NCI-H1105 (cell line): ENCODE results near the gene ARMC9.

Experiments used
- DNase-seq: peaks from one replicate; lab custom pipeline; 2025; lab: John Stamatoyannopoulos, UW

ARMC9 gene

DNA sequence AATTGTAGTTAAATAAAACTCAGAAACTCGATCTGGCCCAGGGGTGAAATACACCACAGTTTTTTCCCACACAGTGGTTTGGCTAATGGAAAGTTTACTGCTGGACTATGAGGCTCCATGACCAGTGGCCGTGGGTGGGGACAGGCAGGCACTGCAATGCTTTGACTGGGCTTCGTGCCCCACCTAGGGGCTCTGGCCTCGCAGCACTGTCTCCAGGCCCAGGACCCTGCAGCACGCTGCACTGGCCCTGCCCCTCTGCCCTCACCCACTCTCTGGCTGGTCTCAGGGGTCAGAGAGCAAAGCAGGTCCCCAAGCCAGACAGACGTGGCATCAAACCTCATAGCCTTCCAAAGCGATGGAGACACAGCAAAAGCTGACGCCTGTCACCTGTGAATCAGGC, 183.7 kb downstream of the ARMC9 start:
- no peak for DNase-seq

DNA sequence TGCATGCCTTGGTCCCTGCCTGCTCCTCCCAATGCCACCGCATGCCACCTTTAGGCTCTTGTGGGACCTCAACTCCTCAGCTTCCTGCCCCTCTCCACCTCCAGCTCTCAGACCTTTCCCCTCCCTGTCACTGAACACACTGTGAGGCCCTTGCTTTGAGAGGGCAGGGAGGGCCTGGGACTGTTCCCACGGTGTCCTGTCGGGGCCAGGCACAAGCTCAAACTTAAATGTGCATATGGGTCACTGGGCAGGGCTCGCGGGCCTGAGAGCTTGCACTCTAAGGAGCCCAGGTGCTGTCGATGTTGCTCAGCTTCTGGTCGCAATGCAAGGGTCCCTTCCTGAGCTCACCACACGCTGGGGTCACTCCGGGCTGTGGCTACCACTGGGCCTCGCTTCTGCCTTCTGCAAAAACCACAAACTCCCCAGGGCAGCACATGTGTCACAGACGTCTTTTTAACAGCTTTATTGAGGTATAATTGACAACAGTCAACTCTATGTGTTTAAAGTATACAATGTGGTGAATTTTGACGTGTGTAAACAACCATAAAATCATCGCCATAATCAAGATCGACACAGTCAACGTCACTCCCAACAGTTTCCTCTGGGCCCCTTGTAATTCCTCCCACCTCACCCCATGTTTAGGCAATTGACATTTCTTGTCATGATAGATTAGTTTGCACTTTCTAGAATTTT, 185.1 kb downstream of the ARMC9 start:
- no peak for DNase-seq

DNA sequence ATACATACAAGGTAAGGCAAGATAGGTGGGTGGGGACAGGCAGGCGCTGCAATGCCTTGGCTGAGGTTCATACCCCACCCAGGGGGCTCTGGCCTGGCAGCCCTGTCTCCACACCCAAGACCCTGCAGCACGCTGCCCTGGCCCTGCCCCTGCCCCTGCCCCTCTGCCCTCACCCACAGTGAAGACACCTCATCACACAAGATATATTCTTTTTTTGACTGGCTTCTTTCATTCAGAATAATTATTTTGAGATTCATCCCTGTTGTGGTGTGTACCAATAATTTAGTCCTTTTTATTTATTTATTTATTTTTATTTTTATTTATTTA, 185.6 kb downstream of the ARMC9 start:
- DNase-seq = no peak

DNA sequence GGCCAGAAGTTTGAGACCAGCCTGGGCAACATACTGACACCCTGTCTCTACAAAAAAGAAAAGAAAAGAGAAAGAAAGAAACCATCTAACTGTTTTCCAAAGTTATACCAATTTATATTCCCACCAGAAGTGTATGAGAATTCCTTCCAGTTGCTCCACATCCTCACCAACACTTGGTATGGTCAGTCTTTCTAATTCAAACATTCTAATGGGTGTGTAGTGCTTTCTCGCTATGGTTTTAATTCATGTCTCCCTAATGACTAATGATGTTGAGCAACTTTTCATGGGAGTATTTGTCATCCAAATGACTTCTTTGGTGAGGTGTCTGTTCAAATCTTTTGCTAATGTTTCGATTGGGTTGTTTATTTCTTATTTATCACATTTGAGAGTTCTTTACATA, 186.5 kb downstream of the ARMC9 start:
- no peak for DNase-seq

DNA sequence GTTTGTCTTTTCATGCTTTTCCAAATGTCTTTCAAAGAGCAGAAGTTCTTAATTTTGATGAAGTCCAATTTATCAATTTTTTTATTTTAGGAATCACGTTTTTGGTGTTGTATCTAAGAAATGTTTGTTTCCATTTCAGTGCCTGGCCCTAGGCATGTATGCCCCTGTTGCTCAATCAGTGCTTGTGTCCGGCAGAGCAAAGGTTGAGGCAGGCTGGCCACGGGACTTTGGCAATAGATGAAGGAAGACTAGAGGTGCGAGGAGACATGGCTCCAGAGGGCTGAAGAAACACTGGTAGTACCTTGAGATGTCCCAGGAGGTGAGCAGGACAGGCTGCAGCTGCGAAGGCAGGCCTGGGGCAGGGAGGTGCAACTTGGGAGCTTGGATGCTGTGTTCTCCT, 187.0 kb downstream of the ARMC9 start:
- DNase-seq = no peak

DNA sequence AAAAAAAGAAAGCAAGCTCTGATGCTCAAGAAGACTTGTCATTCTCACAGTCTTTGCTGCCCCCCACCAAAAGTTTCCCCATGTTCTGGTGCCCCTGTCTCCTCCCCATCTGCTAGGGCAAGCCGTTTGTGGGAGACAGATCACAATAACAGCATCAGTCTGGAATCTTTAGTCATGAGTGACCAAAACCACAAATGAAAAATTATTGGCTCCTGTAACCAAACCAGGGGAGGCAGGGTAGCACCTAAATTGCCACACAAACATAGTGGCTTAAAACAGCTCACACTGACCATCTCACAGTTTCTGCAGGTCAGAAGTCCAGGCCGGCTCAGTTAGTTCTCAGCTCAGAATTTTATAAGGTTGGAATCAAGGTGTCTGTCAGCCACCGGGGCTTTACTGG, 188.0 kb downstream of the ARMC9 start:
- DNase-seq = no peak

DNA sequence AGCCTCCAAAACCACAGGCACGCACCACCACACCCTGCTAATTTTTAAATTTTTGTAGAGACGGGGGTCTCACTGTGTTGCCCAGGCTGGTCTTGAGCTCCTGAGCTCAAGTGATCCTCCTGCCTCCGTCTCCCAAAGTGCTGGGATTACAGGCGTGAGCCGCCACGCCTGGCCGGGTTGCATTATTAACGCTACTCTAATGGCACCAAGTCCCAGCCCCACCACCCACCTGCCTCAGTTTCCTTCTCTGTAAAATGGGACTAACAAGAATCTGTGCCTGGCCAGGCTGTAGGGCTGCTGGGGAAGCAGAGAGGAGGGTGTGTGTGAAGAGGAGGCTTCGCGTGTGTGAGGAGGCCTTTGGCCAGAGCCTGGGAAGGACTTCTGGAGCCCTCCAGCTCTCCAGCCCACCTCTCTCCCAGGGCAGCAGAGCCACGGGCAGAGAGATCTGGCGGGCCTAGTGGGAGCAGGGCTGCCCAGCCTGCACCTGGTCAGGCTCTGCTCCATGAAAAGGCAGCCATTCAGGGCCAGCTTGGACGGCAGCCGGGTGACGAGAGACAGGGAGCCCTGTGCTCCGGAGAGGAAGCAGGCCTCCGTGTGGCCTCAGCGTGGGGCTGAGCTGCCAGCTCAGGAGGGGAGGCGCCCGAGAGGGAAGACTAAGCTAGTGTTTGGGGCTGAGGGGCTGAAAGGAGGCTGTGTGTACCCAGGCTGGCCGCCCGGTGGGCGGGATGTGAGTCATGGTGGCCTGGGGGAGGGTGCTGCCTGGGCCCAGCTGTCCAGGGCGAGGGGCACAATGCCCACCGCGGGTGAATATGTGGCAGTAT, 189.7 kb downstream of the ARMC9 start:
- no peak for DNase-seq

DNA sequence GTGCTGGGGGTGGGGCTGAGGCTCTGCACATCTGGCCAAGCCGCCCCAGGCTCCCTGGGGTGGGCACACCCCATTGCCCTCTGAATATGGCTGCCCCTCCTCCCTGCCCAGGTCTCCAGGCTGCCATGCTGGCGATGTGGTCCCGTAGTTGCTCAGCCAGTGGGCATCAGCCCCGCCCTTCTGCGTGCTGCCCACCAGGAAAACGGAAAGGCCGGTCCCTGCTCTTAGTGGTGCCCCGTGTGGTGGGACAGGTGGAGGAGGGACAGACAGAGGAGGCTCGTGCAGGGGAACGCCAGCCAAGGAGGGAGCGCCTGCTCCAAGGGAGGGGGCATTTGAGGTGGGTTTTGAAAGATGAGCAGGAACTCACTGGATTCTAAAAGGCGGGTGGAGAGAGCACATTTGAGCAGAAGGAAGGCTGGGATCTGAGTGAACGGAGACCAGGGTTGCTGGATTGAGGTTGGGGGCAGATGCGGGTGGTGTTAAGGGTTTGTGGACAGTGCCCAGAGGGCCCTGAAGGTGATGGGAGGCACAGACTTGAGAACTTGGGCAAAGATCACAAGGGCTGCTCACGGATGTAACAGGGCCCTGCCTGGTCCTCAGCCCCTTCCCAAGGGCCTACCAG, 190.4 kb downstream of the ARMC9 start:
- no peak for DNase-seq

DNA sequence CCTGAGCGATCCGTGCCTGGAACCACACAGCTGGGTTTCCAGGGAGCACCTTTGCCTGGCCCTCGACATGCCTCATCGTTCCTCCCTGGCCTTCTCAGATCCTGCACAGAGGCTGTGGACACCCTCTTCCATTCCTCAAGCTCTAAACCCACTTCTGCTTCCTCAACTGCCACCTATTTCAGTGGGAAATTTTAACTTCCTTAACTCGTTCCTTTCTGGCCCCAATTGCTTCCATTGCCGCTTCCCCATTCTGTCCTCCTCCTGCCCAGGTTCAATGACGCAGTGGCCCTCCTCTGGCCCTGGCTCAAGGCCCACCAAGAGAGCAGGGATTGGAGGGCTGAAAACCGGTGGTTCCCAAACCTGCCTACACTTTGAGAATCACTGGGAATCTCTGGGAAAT, 192.2 kb downstream of the ARMC9 start:
- no peak for DNase-seq

DNA sequence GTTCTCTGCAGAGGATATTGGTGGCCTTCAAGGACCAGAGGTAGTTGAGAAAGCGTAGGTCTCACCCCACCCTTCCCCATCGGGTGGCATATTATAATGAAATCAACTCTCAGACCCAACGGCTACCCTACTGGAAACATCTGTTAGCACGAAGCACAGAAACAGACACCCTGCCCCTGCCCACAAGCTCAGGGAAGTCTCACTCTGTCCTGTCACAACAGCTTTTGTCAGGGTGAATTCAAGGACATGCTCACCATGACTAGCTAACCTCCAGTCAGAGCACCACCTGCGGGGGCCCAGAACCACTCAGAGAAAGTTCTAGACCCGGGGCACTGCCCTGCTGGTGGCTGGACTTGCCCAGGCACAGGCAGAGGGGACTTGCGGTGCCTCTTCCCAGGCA, 193.6 kb downstream of the ARMC9 start:
- DNase-seq = no peak

DNA sequence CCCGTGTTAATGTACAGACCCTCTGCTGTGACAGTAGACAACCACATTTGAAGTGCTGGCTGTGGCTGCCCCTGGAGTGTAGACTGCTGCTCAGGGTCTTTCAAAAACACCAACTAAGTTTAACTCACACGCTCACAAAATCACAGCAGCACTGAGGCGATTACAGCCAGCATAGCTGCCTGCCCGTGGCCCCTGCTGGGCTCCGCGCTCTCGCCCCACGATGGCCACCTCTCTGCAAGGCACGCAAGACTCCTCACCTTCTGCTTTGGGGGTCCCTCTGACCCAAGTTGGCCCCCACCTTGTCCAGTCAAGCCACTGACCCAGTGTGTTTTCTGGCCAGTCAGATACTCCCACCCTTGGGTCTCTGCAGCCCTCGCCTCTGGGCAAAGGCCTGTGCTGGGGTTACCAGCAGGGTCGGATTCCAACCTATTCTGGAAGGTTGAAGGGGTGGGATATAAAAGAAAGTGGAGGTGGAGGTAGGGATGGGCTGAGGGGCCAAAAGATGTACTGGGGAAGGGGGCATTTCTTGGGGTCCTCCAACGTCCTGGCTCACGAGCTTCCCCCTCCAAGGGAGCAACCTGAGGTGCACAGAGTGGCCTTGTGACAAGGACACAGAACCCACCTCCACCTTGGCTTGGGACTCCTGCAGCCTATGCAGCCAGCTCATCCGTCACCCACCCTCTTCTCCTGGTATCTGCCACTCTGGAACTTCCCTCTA, 194.2 kb downstream of the ARMC9 start:
- no peak for DNase-seq

DNA sequence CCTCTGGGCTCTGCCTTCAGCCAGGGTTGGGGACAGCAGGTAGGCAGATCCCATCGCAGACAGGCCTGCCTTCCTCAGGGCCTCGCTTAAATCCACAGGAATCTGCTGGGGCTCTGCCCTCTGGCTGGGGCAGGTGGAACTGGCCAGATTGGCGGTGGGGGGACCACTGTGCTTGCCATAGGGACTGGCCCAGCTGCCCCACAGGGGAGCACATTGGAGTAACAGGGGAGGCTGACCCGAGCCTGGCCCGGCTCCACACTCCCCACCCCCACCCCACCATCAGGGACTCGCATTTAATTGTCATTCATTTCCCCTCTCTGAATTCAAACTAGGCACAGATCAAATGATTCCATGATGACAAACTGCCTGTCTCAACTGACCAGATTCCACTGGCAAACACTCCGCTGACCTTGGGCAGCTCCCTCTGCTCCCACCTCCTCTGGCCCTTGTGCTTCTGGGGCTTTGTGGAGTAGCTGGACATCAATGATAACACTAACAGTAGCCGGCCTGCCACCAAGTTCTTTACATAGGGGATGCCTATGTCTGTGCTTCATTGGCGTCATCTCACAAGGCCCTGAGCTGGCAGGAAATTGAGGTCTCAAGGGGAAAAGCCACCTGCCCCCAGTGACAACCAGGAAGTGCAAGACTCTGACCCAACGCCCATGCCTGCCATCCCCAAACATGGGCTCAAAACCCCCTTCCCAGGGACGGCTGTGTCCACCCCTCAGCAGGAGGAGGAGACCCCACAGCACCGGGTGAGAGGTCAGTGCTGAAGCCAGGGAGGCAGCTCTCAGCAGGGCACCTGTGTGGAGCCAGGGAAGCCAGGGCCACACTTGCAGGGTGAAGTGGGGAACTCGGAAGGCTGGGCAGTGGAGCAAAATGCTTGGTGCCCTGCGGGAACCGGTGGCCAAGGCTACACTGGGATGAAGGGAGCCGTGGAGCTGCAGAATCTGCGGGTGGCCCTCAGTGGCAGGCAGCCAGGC, 195.0 kb downstream of the ARMC9 start:
- DNase-seq = no peak

DNA sequence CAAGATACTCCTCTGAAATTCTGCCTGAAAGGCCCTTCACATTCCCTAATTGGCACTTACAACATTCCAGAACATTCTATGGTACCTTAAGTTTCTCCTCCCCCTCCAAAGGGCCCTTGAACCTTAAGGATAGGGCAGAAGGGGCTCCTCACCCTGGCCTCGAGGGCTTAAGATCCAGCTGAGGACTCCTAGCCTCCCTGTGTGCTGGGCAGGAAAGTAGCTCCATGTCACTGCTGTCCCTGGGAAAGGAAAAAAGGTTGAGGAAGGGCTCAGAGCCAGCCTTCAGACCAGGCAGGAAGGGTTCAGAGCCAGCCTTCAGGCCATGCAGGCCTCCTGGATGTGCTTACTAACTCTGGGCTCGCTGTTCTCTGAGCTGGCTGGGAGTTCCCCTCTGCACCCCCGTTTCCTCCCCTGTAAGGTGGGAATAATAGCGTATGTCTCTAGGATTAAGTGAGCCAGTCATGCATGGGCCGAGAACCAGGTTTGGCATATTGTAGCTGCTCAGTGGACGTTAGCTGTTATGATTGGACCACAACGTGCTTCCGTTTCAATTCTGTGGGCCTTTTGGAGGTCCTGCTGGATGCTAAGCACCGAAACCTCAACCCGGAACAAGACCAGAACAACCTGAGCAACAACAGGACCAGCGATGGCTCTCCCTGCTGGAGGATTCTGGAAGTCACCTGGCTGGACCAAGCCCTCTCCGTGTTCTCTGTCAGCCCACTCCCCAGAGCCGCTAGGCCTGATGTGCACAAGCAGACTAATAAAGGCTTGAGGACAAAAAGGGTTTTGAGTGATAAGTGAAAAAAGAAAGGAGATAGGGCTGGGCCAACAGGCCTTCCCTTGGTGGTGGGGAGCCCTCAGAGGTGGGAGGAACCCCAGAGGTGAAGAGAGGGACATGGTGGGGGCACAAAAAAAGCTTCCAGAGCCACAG, 196.0 kb downstream of the ARMC9 start:
- DNase-seq = no peak

DNA sequence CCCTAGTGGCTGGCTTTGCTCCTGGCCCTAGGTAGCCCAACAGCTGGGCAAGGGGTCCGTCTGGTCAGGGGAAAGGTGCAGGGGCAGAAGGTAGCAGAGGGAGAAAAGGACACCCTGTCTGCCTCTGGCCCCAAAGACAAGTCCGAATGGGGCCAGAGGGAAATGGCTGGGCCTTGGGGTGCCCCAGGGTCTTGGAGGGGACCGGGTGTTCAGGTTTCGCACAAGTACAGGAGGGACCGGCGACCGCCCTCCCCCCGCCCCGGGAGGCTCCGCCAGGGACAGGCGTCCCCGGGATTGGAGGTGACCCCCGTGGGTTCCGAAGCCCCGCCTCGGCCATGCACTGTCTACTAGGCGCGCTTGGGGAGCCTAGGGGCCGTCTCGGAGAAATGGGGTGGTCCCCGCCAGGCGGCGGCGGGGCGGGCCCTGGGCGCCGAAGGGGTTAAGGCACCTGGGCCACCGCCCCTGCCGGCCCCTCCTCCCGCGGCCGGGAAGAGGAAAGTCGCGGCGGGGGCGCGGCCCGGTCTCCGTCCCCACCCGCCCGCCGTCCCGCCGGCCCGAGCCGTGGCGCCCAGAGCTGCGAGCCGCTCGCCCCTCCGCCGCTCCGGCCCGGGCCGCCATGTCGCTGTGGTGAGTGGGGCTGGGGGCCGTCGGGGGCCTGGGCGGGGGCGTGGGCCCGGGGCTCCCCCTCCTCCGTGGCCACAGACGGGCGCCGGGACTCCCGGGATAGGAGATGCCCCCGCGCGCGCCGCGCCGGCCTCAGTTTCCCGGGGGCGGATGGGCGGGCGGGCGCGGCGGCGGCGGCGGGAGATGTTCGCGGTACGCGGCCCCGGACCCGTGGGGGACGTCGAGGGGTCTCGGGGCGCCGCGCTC, 197.0 kb downstream of the ARMC9 start, which contains the start of gene B3GNT7:
Gene B3GNT7, plus strand, starts transcription at position 523 of the 870 bp plus-strand sequence. Its CDS starts 94 bp downstream, at position 617.
- DNase-seq = no peak

DNA sequence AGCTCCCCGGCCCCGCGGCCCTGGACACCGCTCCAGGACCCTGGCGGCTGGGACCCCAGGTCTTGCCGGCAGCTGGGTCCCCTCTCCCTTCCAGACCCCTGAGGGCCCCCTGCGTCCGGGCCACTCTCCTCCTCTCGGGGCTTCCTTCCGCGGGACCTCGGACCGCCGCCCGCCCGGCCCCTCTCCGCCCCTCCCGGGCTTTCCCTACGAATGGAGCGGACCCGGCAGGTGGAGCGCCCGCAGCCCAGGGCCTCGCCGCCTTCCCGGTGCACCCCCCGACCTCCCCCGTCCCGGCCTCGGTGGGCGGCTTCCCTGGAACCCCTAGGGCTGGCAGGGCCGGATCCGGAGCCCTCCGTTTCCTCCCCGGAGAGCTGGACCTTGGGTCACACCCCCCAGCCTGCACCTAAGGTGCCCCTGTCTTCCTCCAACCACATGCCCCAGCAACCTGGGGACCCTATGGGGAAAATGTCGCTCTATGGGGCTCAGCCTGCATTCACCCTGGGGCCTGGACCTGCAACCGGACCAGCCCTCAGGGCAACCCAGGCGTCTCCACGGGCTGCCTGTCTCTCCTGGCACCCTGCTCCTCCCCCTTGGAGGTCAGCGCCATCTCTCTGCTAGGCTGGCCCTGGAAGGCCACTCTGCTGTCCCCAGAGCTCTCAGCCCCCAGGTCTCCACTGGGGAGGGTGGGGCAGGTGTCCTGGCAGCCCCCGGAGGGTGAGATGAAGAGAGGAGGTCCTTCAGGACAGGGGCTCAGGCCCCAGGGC, 197.8 kb downstream of the ARMC9 start:
- DNase-seq = no peak

DNA sequence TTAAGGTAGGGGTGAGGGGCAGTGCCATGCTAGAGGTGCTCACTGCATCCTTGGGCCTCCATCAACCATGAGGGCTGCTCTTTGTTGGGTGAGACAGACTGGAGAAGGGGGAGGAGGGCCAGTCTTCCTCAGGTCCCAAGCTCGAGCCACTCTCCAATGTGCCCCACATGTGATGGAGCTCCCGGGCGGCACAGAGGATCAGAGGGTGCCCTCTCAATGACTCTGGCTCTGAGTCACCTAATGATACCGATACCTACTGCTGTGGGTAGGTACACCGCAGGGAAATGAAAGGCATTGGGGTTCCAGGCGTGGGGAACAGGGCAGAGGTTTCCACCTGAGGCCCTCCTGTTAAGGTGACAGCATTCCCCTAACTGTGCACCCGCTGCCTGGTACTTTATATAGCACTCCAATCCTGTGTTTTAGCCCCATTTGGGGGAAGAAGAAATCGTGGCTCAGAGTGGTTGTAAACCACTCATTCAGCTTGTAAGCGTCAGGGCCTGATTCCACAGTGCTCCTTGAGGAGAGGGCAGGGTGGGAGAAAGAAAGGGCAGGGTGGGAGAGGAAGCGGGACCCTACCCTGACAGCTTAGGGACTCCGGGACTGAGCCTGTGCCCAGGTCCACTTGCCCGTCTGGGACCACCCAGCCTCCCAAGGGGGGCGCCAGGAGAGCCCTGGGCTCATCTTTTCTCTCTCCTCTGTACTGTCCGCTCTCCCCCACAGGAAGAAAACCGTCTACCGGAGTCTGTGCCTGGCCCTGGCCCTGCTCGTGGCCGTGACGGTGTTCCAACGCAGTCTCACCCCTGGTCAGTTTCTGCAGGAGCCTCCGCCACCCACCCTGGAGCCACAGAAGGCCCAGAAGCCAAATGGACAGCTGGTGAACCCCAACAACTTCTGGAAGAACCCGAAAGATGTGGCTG, 198.8 kb downstream of the ARMC9 start:
- no peak for DNase-seq

DNA sequence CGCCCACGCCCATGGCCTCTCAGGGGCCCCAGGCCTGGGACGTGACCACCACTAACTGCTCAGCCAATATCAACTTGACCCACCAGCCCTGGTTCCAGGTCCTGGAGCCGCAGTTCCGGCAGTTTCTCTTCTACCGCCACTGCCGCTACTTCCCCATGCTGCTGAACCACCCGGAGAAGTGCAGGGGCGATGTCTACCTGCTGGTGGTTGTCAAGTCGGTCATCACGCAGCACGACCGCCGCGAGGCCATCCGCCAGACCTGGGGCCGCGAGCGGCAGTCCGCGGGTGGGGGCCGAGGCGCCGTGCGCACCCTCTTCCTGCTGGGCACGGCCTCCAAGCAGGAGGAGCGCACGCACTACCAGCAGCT, 199.5 kb downstream of the ARMC9 start:
- no peak for DNase-seq
